ENCODE measurements around the gene GON7. TPM values are rescaled to one million over a fixed set of nuclear protein-coding genes. Genes with fewer than 3 reads are reported as not detected.
"Not testable (repeated sequence)": the region's sequence is repeated elsewhere in the genome, so short reads cannot be mapped to it uniquely, and the experiment has no call there.

Gene GON7
- total and polyA plus RNA-seq, 8 donors = 4.6 to 14.9 (median 6.2) TPM

- Histone ChIP-seq H3K4me1 (no peaks in the 10 kb centered on the region), H3K36me3 (no peaks in the 10 kb centered on the region), H3K4me3 (no peak overlapping the region), H3K27ac (no peak overlapping the region), H3K27me3 (no peaks in the 10 kb centered on the region), H3K9me3 (no peaks in the 10 kb centered on the region)
- 59 to 69% methylated on average over 5 of the region's 5 CpGs for WGBS, 2 donors
- no peak for ATAC-seq
- DNase-seq = no peak
- no peak for TF ChIP-seq CTCF (IDR thresholded peaks at IDR 0.05)
- no peak for FAIRE-seq
- intact Hi-C loops (cut with DNase I) = no loop called here
These were observed 43.3 kb downstream of the GON7 start for GRCh38 chr14:93163564-93163963.

- ATAC-seq (no peak), DNase-seq (no peak), FAIRE-seq (no peak)
- intact Hi-C loops (cut with DNase I) = no loop called here
- Histone ChIP-seq H3K9me3 (no peaks in the 10 kb centered on the region), H3K4me3 (no peak overlapping the region), H3K36me3 (no peaks in the 10 kb centered on the region), H3K27me3 (no peaks in the 10 kb centered on the region), H3K27ac (no peak overlapping the region), H3K4me1 (no peaks in the 10 kb centered on the region)
- WGBS, 2 donors = 78 to 79% methylated on average over 4 of the region's 4 CpGs
- TF ChIP-seq CTCF (IDR thresholded peaks at IDR 0.05) = no peak
These were observed 45.4 kb downstream of the GON7 start for GRCh38 chr14:93161411-93161940.

GRCh38 chr14:93160353-93160801, 46.5 kb downstream of the GON7 start:
- Histone ChIP-seq H3K9me3 (no peaks in the 10 kb centered on the region), H3K27me3 (no peaks in the 10 kb centered on the region), H3K4me3 (no peak overlapping the region), H3K36me3 (no peaks in the 10 kb centered on the region), H3K4me1 (no peaks in the 10 kb centered on the region), H3K27ac (no peak overlapping the region)
- intact Hi-C loops (cut with DNase I) = no loop called here
- no peak for FAIRE-seq
- ATAC-seq = peak; percentile 70 to 86 (median 79)
- WGBS, 2 donors = 14 to 16% methylated on average over 4 of the region's 4 CpGs
- peak in 1 of 6 donors; percentile 25 for DNase-seq
- no peak for TF ChIP-seq CTCF (IDR thresholded peaks at IDR 0.05)

GRCh38 chr14:93159625-93160352, 47.1 kb downstream of the GON7 start:
- H3K9me3 ChIP-seq; H3K4me3 ChIP-seq; H3K4me1 ChIP-seq; FAIRE-seq; H3K27me3 ChIP-seq; DNase-seq; H3K36me3 ChIP-seq; H3K27ac ChIP-seq; intact Hi-C loops (cut with DNase I): not testable (repeated sequence)
- 41 to 53% methylated on average over 5 of the region's 5 CpGs for WGBS, 2 donors
- peak in 2 of 4 donors; percentile 12 to 34 for ATAC-seq

- H3K4me1 ChIP-seq; H3K27me3 ChIP-seq; H3K4me3 ChIP-seq; DNase-seq; FAIRE-seq; H3K27ac ChIP-seq; H3K36me3 ChIP-seq; H3K9me3 ChIP-seq; intact Hi-C loops (cut with DNase I); ATAC-seq: not testable (repeated sequence)
- 87 to 93% methylated on average over 7 of the region's 7 CpGs for WGBS, 2 donors
These were observed 48.5 kb downstream of the GON7 start for GRCh38 chr14:93158349-93158748.
